A673 (cell line): ENCODE results near the gene FBXL19. TPM values are rescaled to one million over a fixed set of nuclear protein-coding genes. Genes with fewer than 3 reads are reported as not detected.
A peak's percentile ranks its signal among the peaks of the same experiment; 100 is the strongest.

Experiments used
- BruUV-seq: library from RNA; stranded (reverse); fragments of 400-500 nt; replicated peaks from 2 replicates; lab custom pipeline; 2021; lab: Mats Ljungman, UMichigan
- CTCF ChIA-PET: fragments of 300-600 bp; sonication (Branson Sonifier 250); formaldehyde crosslinking; loops from one replicate; lab custom pipeline; 2022; ENCODE audit warnings: antibody characterized with exemption; lab: Charles Lee
- POLR2A ChIA-PET: fragments of 300-600 bp; sonication (Branson Sonifier 250); formaldehyde crosslinking; loops from one replicate; lab custom pipeline; 2022; ENCODE audit warnings: antibody characterized with exemption; ENCODE audit not compliant: low non-redundant PET; lab: Charles Lee
- DNase-seq: peaks from one replicate; pipeline ENCODE4 v3.0.0-alpha.2; 2015; ENCODE audit warnings: low spot score
- H3K27ac ChIP-seq: fragments of 200-600 bp; sonication (generic); 2 replicates; pipeline ENCODE4 v1.5.1; 2016; ENCODE audit warnings: mixed run types, low read depth, mild to moderate bottlenecking, mixed read lengths, antibody characterized with exemption, low read length; ENCODE audit not compliant: poor library complexity, severe bottlenecking
- H3K27me3 ChIP-seq: fragments of 200-600 bp; sonication (generic); replicated peaks from 2 replicates; pipeline ENCODE4 v1.6.1; 2017; ENCODE audit warnings: mixed run types, low read depth, mild to moderate bottlenecking, mixed read lengths, antibody characterized with exemption, low read length; ENCODE audit not compliant: insufficient read depth, poor library complexity
- H3K36me3 ChIP-seq: fragments of 200-600 bp; sonication (generic); 2 replicates; pipeline ENCODE4 v1.6.1; 2016; ENCODE audit warnings: mixed run types, mild to moderate bottlenecking, mixed read lengths, antibody characterized with exemption, low read length; ENCODE audit not compliant: insufficient read depth, poor library complexity, severe bottlenecking
- H3K4me1 ChIP-seq: fragments of 200-600 bp; sonication (generic); 2 replicates; pipeline ENCODE4 v1.6.1; 2017; ENCODE audit warnings: mixed run types, mild to moderate bottlenecking, mixed read lengths, antibody characterized with exemption, low read length; ENCODE audit not compliant: insufficient read depth, poor library complexity, severe bottlenecking
- H3K4me3 ChIP-seq: fragments of 200-600 bp; sonication (generic); 2 replicates; pipeline ENCODE4 v1.5.1; 2016; ENCODE audit warnings: low read depth, mixed run types, mild to moderate bottlenecking, mixed read lengths, low read length; ENCODE audit not compliant: poor library complexity, severe bottlenecking
- H3K9me3 ChIP-seq: fragments of 200-600 bp; sonication (generic); 2 replicates; pipeline ENCODE4 v1.6.1; 2016; ENCODE audit warnings: mixed run types, low read depth, mild to moderate bottlenecking, mixed read lengths, antibody characterized with exemption, low read length; ENCODE audit not compliant: poor library complexity, severe bottlenecking
- EZH2 ChIP-seq: fragments of 200-600 bp; sonication (generic); IDR thresholded peaks from 2 replicates; pipeline ENCODE4 v1.6.1; 2017; ENCODE audit warnings: borderline replicate concordance, low read depth, mild to moderate bottlenecking, mixed read lengths, antibody characterized with exemption, low read length; ENCODE audit not compliant: poor library complexity, severe bottlenecking
- intact Hi-C: fragments of 100-400 bp; cut with micrococcal nuclease; formaldehyde crosslinking; loops from one replicate; pipeline ENCODE4 v1.10.0; 2022; ENCODE audit not compliant: unreplicated experiment
- total RNA-seq: library from RNA; stranded (reverse); gene quantifications from 2 replicates; pipeline ENCODE4 v1.2.3, GENCODE V29; 2021
- TF ChIP-seq, protein P1 (sequence below): fragments of 300-800, 200-600 bp; sonication (generic); conservative IDR thresholded peaks from 2 replicates; pipeline ENCODE4 v1.5.1; 2017; ENCODE audit warnings: low read depth, mild to moderate bottlenecking, antibody characterized with exemption, low read length, moderate library complexity, mixed read lengths

The FBXL19 gene
- total RNA-seq, 1 experiment from 2014 or later = 39.3 TPM

DNA sequence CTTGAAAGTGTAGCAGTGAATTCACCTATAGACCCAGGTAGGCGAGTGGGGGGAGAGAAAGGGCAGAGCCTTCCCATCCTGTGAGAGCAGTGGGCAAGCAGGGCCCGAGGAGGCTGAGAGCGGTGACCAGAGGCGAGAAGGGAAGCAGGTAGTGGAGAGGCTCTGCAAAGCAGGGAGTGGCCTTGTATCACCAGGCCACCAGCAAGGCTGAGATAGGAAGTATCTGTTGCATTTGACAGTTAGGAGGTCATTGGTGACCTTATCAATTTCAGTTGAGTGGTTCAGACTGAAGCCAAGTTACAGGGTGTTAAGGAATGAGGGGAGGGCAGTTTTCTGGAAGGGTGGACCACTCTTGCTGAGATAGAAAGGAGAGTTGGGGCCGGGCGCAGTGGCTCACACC is 51.0 kb downstream of the FBXL19 start:
- Histone ChIP-seq H3K4me1 (no peaks in the 10 kb centered on the region), H3K27ac (no peak overlapping the region), H3K4me3 (no peak overlapping the region), H3K9me3 (no peaks in the 10 kb centered on the region), H3K27me3 (no peaks in the 10 kb centered on the region), H3K36me3 (peaks cover 50% of the 10 kb centered on the region)
- intact Hi-C loops = no loop called here
- ChIA-PET POLR2A (no interaction called here), CTCF (no interaction called here)
- no TSS peak for BruUV-seq
- no peak for TF ChIP-seq EZH2
- TF ChIP-seq, protein P1, sequence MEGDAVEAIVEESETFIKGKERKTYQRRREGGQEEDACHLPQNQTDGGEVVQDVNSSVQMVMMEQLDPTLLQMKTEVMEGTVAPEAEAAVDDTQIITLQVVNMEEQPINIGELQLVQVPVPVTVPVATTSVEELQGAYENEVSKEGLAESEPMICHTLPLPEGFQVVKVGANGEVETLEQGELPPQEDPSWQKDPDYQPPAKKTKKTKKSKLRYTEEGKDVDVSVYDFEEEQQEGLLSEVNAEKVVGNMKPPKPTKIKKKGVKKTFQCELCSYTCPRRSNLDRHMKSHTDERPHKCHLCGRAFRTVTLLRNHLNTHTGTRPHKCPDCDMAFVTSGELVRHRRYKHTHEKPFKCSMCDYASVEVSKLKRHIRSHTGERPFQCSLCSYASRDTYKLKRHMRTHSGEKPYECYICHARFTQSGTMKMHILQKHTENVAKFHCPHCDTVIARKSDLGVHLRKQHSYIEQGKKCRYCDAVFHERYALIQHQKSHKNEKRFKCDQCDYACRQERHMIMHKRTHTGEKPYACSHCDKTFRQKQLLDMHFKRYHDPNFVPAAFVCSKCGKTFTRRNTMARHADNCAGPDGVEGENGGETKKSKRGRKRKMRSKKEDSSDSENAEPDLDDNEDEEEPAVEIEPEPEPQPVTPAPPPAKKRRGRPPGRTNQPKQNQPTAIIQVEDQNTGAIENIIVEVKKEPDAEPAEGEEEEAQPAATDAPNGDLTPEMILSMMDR = no peak
- no peak for DNase-seq

DNA sequence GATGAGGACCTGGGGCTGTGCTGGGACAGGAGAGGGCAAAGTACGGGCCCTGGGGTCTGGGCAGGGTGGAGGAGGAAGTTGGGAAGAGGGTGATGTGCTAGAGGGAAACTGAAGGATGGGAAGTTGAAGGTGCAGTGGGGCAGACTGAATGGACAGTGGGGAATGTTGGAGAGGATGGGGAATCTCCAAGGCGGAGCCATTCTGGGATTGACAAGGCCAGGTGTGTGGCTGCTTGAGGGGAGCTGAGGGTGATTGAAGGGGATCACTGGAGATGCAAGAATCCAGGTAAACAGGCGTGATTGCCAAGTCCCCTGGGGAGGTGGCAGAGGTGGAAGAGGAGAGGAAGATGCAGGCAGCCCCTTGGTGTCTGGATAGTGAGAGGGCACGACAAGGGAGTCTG is 53.1 kb downstream of the FBXL19 start:
- ChIA-PET CTCF (no interaction called here), POLR2A (no interaction called here)
- H3K36me3 ChIP-seq = peaks cover 37% of the 10 kb centered on the region
- intact Hi-C loops = no loop called here
- no peaks in the 10 kb centered on the region for H3K27me3 ChIP-seq
- no peaks in the 10 kb centered on the region for H3K9me3 ChIP-seq
- H3K27ac ChIP-seq = no peak overlapping the region
- no TSS peak for BruUV-seq
- no peak overlapping the region for H3K4me3 ChIP-seq
- no peak for DNase-seq
- no peak for TF ChIP-seq EZH2
- TF ChIP-seq, protein P1 = no peak
- no peaks in the 10 kb centered on the region for H3K4me1 ChIP-seq

DNA sequence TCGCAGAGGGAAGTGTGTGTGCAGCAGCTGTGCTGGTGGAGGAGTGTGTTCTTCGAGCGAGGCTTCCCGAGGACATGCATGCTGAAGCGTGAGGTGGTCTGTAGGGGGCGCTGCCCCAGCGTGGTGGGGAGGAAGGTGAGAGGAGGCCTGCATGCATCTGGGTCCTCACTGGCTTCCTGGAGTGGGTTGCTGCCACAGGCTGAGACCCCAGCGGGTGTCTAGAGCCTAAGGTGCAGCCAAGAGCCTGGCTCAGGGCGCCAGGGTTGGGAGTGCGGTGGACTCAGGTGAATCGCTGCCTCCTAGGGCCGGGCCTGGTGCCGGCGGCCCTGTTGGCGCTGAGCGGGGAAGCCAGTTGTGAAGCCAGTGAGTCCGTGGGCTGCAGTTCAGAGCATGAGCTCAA is 54.1 kb downstream of the FBXL19 start:
- no peak overlapping the region for H3K4me3 ChIP-seq
- H3K9me3 ChIP-seq = no peaks in the 10 kb centered on the region
- no TSS peak for BruUV-seq
- TF ChIP-seq EZH2 = no peak
- TF ChIP-seq, protein P1 = peak; percentile 57
- ChIA-PET CTCF (no interaction called here), POLR2A (no interaction called here)
- H3K36me3 ChIP-seq = peaks cover 28% of the 10 kb centered on the region
- H3K27ac ChIP-seq = no peak overlapping the region
- no peaks in the 10 kb centered on the region for H3K4me1 ChIP-seq
- intact Hi-C loops = no loop called here
- no peaks in the 10 kb centered on the region for H3K27me3 ChIP-seq
- DNase-seq = peak; percentile 58
